Activated naive CD4-positive, alpha-beta T cell treated with anti-CD3 and anti-CD28 coated beads, Interleukin-2, amount 50 U/mL, for 16 hours (primary cell): ENCODE results near the gene TCAF2.
"Not testable (repeated sequence)": the region's sequence is repeated elsewhere in the genome, so short reads cannot be mapped to it uniquely, and the experiment has no call there.

Source experiments
- DNase-seq: peaks from one replicate; pipeline ENCODE4 v3.0.0-alpha.2; 2020

Gene TCAF2

DNA sequence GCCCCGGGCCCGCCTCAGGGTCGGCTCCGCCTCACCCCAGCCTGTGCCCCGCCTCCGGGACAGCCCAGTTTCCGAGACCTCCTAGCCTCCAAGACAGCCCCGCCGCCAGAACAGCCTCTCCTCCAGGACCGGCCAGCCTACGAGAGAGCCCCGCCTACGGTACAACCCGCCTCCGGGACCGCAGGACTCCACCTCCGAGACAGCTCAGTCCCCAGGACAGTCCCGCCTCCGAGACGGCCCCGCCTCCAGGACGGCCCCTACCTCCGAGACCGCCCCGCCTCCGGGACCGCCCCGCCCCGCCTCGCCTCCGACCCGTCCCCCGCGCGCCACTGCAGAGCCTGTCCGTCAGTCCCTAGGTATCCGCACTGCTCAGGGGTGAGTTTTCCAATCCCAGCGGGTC, at the start of gene TCAF2:
Gene TCAF2 (plus strand): TSS at position 329 of the 400 bp plus-strand sequence.
- DNase-seq: peak; percentile 83

DNA sequence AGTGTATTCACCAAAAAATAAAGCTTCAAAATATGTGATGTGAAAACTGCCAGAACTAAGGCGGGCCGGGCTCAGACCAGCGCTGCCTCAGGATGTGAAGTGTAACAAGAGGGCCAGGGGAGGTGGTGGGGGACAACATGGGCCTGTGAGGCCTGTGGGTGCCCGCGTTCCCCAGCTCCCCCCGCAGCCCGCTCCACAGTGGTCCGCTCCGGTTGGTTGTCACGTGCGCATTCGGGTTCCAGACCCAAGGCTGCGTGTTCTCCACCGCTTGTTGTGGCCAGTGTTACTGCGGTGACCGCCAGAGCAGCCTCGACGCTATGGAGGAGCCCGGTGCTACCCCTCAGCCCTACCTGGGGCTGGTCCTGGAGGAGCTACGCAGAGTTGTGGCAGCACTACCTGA, 49.3 kb upstream of the TCAF2 start, which contains the start of gene CTAGE15:
Gene CTAGE15 (plus strand): TSS at position 301 of the 400 bp plus-strand sequence. CDS start 17 bp downstream, at position 318.
- not testable (repeated sequence) for DNase-seq

- not testable (repeated sequence) for DNase-seq
Measured at GRCh38 chr7:143588183-143588582, 32.6 kb upstream of the TCAF2 start.

- not testable (repeated sequence) for DNase-seq
Measured at GRCh38 chr7:143589897-143590296, 30.9 kb upstream of the TCAF2 start.

GRCh38 chr7:143598086-143598485, 22.7 kb upstream of the TCAF2 start:
- DNase-seq: not testable (repeated sequence)

GRCh38 chr7:143603549-143603948, 17.2 kb upstream of the TCAF2 start:
- DNase-seq: not testable (repeated sequence)

- DNase-seq: not testable (repeated sequence)
Measured at GRCh38 chr7:143606088-143606487, 14.7 kb upstream of the TCAF2 start.

GRCh38 chr7:143615545-143615944, 5.2 kb upstream of the TCAF2 start:
- DNase-seq: not testable (repeated sequence)

- not testable (repeated sequence) for DNase-seq
Measured at GRCh38 chr7:143617204-143617603, 3.6 kb upstream of the TCAF2 start.

DNA sequence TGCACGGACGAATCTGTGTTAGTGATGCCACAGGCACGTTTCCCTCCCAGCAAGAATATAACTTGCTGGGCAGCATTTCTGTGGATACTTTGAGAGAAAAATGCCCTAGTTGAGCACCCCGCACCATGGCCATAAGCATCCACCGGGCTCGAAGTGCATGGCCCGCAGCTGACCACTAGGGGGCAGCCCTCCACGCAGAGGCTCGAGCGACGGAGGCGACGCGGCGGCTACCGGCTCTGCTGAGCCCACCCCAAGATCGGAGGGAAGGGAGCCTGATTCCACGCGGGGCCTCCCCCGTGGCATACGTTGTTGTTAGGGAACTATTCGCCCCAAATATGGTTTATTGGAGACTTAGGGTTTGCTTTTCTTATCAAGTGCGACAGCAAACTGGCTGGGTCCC, 716 bp upstream of the TCAF2 start:
- peak; percentile 75 for DNase-seq

GRCh38 chr7:143621175-143621574, 401 bp downstream of the TCAF2 start:
- not testable (repeated sequence) for DNase-seq

DNA sequence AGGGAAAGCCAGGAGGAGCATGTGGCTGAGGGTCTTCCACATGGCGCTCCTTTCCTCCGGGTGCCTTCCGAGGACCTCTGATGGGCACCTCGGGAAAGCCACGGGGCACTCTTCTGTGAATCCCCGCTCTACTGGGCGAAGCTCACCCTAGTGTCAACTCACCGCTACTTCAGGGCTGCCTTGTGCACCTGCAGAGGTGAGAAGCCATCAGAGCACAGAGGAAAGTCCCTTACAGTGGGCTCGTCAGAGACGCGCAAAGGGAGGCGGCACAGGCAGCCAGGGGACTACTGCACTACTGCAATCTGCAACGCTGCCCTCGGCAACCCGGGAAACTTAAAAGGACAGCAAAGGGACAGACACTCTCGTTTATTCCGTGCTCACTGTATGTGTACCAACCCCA, 1.4 kb downstream of the TCAF2 start:
- not testable (repeated sequence) for DNase-seq

- DNase-seq: not testable (repeated sequence)
Measured at GRCh38 chr7:143630653-143631052, 9.9 kb downstream of the TCAF2 start.

- not testable (repeated sequence) for DNase-seq
Measured at GRCh38 chr7:143632506-143632905, 11.7 kb downstream of the TCAF2 start.

DNA sequence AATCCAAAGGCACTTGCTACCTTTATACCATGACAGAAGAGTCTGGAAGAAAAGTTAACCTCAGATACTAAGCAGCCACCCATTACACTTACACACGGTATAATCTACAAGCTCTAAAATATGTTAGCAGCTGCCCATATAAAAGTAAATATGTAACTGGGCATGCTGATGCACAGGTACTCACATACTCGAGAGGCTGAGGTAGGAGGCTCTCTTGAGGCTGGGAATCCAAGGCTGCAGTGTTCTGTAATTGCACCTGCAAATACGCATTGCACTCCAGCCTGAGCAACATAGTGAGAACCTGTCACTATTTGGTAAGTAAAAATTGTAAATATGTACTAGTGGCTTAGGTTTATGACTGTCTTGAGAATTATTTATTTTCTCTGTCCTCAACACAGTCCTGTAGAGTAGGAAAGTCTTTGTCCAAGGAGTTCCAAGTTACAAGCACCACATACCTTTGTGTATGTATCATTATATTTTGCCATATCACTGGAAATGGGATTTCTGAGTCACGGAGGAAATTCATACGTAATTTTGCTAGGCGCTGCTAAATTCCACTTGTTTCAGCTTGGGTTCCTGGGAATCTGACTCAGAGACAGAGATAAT, 12.3 kb downstream of the TCAF2 start:
- DNase-seq: not testable (repeated sequence)

GRCh38 chr7:143635364-143636240, 14.8 kb downstream of the TCAF2 start:
- DNase-seq: not testable (repeated sequence)

- DNase-seq: not testable (repeated sequence)
Measured at GRCh38 chr7:143639372-143639771, 18.6 kb downstream of the TCAF2 start.

- not testable (repeated sequence) for DNase-seq
Measured at GRCh38 chr7:143640528-143641189, 19.9 kb downstream of the TCAF2 start.

- DNase-seq: not testable (repeated sequence)
Measured at GRCh38 chr7:143646598-143646997, 25.8 kb downstream of the TCAF2 start.

DNA sequence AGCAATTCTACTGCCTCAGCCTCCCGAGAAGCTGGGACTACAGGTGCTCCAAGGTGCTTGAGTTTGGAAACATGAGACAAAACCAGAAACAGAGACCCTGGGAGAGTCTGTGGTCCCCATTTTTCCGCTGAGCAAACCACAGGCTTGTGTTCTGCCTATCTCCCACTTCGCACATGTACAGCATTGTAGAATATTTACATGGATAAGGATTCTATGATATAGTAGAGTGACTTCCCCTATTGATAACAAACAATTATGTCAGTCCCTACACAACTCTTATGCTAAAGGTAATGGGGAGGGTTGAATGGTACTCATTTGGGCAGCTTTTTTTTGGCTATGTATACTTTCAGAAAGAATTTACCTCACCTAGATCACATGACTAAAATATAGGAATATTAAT, 29.1 kb downstream of the TCAF2 start:
- not testable (repeated sequence) for DNase-seq

GRCh38 chr7:143650447-143650846, 29.7 kb downstream of the TCAF2 start:
- DNase-seq: not testable (repeated sequence)
